ENCODE measurements around the gene MEIOB.
A peak's percentile ranks its signal among the peaks of the same experiment; 100 is the strongest.

The MEIOB gene

DNA sequence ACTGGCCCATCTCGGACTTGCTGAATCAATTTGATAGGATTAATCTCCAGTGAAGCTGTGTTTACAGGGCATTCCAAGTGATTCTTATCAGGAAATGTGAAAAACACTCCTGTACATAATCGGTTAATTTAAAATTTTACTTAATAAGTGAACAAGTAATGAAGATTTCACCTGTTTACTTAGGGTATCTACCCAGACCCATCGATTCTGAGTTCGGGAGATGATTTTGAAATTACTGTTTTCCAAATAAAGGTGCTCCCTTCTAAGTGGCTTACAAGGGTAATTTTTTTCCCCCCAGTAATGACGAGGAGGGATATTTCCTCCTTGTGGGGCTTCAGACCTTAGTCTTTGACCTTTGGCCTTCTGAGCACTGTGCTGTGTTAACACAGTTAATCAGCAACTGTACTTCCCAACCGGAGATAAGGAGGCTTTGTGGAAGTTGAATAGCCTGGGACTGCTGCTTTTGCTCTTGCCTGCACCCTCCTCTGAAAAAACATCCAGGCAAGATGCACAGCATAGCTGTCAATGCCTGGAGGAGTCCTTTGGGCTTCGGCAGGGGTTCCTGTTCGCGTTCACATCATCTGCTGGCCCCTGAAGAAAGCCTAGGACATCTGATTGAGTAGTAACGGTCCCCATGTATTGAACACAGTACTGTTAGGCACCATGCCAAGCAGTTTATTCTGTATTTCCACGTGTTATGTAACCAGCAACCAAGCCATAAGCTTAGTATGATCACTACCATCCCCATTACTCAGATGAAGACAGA, 43.1 kb downstream of the MEIOB start:
- DNase-seq (ENCODE audit: low read depth), result no peak

- peak; percentile 86 for DNase-seq (ENCODE audit: low read depth)
Observed at GRCh38 chr16:1826691-1827573, 45.0 kb downstream of the MEIOB start, which contains the start of the genes FAHD1 and HAGH. TSS of gene FAHD1 (plus strand) at chr16:1827206. CDS start at chr16:1827239, 33 bp downstream. TSS of gene HAGH (minus strand) at chr16:1826825. CDS start at chr16:1826787, 38 bp downstream.

DNA sequence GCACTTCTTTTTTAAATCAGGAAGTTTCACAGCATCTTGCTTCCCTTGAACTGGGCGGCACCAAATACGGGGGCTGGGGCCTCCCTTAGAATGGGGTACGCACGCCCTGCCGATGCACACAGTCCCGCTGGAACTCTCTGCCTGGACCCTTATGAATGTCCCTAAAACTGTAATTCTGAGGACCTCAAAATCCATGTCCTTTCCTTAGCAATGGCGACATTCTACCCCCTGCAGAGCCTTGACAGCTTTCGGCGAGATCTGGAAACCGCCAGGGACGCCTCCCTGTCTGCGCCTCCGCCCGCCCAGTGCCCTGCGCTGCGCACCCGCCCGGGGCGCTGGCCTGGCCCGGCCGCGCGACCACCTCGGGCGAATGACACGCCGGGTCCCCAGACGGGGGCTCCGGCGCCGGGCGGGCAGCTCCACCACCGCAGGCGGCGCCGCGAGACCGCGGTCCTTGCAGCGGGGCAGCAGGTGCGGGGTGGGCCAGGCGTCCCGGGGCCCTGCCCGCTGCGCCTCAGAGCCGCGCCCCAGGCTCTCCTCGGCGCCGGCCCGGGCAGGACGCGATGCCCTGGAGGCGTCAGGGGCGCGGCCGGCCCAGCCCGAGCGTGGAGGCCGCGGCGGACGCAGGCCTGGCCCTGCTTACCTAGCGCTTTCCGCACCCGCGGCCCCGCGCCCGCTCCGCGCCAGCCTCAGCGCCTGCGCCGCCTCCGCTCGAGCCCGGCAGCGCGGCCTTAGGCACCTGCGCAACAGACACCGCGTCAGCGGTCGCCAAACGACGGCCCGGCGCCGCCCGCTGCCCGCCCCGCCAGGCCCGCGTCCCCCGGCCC, 45.9 kb downstream of the MEIOB start:
- peak; percentile 53 for DNase-seq (ENCODE audit: low read depth)

DNA sequence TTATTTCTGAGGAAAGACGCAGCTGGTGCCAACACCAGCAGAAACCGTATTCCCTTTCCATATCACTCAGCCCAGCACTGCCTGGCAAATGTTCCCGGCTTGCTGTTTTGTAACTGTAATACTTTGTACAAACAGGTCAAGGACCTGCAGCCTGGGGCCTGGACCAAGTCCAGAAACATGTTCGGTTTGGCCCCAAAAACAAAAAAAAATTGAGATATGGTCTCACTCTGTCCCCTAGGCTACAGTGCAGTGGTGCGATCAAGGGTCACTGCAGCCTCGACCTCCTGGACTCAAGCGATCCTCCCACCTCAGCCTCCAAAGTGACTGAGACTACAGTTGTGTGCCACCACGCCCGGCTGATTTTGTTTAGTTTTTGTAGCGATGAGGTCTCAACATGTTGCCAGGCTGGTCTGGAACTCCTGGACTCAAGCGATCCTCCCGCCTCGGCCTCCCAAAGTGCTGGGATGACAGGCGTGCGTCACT, 46.5 kb downstream of the MEIOB start:
- no peak for DNase-seq (ENCODE audit: low read depth)

GRCh38 chr16:1823821-1824220, 48.1 kb downstream of the MEIOB start:
- no peak for DNase-seq (ENCODE audit: low read depth)

- DNase-seq (ENCODE audit: low read depth), result no peak
Observed at GRCh38 chr16:1822801-1823200, 49.2 kb downstream of the MEIOB start.

- no peak for DNase-seq (ENCODE audit: low read depth)
Observed at GRCh38 chr16:1821861-1822611, 49.9 kb downstream of the MEIOB start.

- no peak for DNase-seq (ENCODE audit: low read depth)
Observed at GRCh38 chr16:1820946-1821290, 51.0 kb downstream of the MEIOB start.

- DNase-seq (ENCODE audit: low read depth), result no peak
Observed at GRCh38 chr16:1820096-1820945, 51.6 kb downstream of the MEIOB start.

GRCh38 chr16:1819611-1820010, 52.4 kb downstream of the MEIOB start:
- DNase-seq (ENCODE audit: low read depth), result no peak

- DNase-seq (ENCODE audit: low read depth), result no peak
Observed at GRCh38 chr16:1818873-1819525, 53.0 kb downstream of the MEIOB start.

- DNase-seq (ENCODE audit: low read depth), result no peak
Observed at GRCh38 chr16:1818204-1818872, 53.6 kb downstream of the MEIOB start.

- no peak for DNase-seq (ENCODE audit: low read depth)
Observed at GRCh38 chr16:1817716-1818115, 54.2 kb downstream of the MEIOB start.

- DNase-seq (ENCODE audit: low read depth), result no peak
Observed at GRCh38 chr16:1817276-1817589, 54.7 kb downstream of the MEIOB start.

GRCh38 chr16:1816396-1817275, 55.3 kb downstream of the MEIOB start:
- DNase-seq (ENCODE audit: low read depth), result no peak

- no peak for DNase-seq (ENCODE audit: low read depth)
Observed at GRCh38 chr16:1815461-1815860, 56.5 kb downstream of the MEIOB start.

DNA sequence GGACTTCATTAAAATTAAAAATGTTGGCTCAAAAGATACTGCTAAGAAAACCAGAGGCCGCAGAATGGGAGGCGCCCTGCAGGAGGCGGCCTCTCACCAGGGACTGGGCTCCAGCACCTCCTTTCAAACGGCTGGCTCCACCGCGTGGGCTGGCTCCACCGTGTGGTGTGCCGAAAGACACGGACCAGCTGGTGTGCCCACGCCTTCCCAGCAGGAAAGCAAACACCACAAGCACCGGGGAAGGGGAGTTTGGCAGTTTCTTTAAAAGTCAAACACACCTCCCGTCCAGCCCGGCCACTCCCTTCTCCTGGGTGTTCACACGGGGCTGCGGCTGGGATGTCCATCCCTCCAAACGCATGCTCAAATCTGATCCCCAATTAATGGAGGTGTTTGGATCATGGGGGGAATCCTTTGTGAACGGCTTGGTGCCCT, 59.2 kb downstream of the MEIOB start:
- DNase-seq (ENCODE audit: low read depth), result peak; percentile 45

DNA sequence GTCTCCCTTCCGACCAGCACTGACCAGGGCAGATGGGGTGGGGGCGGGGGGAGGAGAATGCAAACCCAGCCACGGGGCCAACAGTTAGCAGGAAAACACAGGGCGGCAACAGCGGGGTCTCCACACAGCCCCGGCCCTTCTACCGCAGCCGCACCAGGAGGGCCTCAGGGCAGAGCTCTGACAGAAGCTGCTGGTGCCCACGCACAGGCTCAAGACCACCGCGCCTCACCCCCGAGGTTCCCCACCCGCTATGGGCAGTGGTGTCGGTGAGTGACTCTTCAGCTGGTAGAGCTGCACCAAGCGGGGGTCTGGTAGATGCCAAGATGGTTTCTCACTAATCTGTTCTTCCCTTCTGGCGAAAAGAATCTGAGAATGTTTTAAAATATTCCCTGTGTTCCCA, 61.4 kb downstream of the MEIOB start:
- no peak for DNase-seq (ENCODE audit: low read depth)
